Dermis lymphatic vessel endothelial cell (primary cell): ENCODE measurements around the gene EIF3M. TPM values are rescaled to one million over a fixed set of nuclear protein-coding genes. Genes with fewer than 3 reads are reported as not detected.

Source experiments
- total RNA-seq: library from RNA; depleted of rRNA; stranded (reverse); fragments of >200 nt; gene quantifications from 2 replicates; pipeline ENCODE4 v1.2.1, GENCODE V29; 2014

The EIF3M gene
- total RNA-seq: 337 and 461 TPM in 2 replicates

GRCh38 chr11:32583459-32584271 lies at the start of gene EIF3M:
EIF3M (plus strand) TSS chr11:32583831; CDS start chr11:32583888, 57 bp downstream.

Other genes starting within 250 kb of the EIF3M start
- gene WT1, start 148.3 kb upstream of the EIF3M start, total RNA-seq: not detected in 2 replicates
- gene CCDC73, start 210.8 kb downstream of the EIF3M start, total RNA-seq: under 0.01 TPM in 2 replicates
- 0.52 and 1.3 TPM in 2 replicates for gene PRRG4, start 246.1 kb downstream of the EIF3M start, total RNA-seq